WI38 (cell line): ENCODE measurements around the gene STK11IP.

Experiments
- H3K4me3 ChIP-seq: 2 replicates; pipeline ENCODE4 v1.5.1; 2011; ENCODE audit warnings: low read depth, mild to moderate bottlenecking, control low read depth, low read length
- CTCF ChIP-seq: IDR thresholded peaks from 2 replicates; pipeline ENCODE4 v1.5.1; 2012; ENCODE audit warnings: low read depth, mild to moderate bottlenecking, control low read depth, low read length

STK11IP gene

GRCh38 chr2:219597552-219598307 is at the start of gene STK11IP:
TSS of gene STK11IP (plus strand) at chr2:219597857. CDS start at chr2:219598120, 263 bp downstream.
- peak within 1 kb of the TSS; percentile 69 for H3K4me3 ChIP-seq
- TF ChIP-seq CTCF: no peak

- no peak for TF ChIP-seq CTCF
- H3K4me3 ChIP-seq: no peak overlapping the region
Observed at GRCh38 chr2:219548990-219549389, 48.7 kb upstream of the STK11IP start.

GRCh38 chr2:219549619-219550018 is 48.0 kb upstream of the STK11IP start:
- H3K4me3 ChIP-seq: no peak overlapping the region
- no peak for TF ChIP-seq CTCF

- TF ChIP-seq CTCF: no peak
- peak overlapping the region; percentile 61 for H3K4me3 ChIP-seq
Observed at GRCh38 chr2:219551441-219552381, 45.9 kb upstream of the STK11IP start.

GRCh38 chr2:219552382-219553167 is 45.1 kb upstream of the STK11IP start:
- no peak for TF ChIP-seq CTCF
- peak overlapping the region; percentile 61 for H3K4me3 ChIP-seq

GRCh38 chr2:219553168-219553417 is 44.6 kb upstream of the STK11IP start:
- no peak for TF ChIP-seq CTCF
- peak overlapping the region; percentile 61 for H3K4me3 ChIP-seq
